ENCODE measurements around the gene TNS1. TPM values are rescaled to one million over a fixed set of nuclear protein-coding genes. Genes with fewer than 3 reads are reported as not detected.

TNS1 gene
- total RNA-seq, 2 donors from 2014 or later = 20.6 to 164 TPM

GRCh38 chr2:217940261-217941220 lies 62.3 kb downstream of the TNS1 start:
- no peak for DNase-seq
- no peaks in the 10 kb centered on the region for H3K36me3 ChIP-seq
- no peak for TF ChIP-seq CTCF (IDR thresholded peaks at IDR 0.05)
- H3K9ac ChIP-seq (ENCODE audit: low read depth in 2 of 2, low read length in 2 of 2) = peak overlapping the region; percentile 8 to 46
- H3K9me3 ChIP-seq = no peaks in the 10 kb centered on the region
- peak overlapping the region; percentile 29 for H3K4me3 ChIP-seq
- intact Hi-C loops (cut with DNase I) = no loop called here
- H3K27me3 ChIP-seq = no peaks in the 10 kb centered on the region
- peak overlapping the region; percentile 50 for H3K27ac ChIP-seq
- no peaks in the 10 kb centered on the region for H3K4me1 ChIP-seq

GRCh38 chr2:217939629-217940245 lies 63.1 kb downstream of the TNS1 start:
- DNase-seq = no peak
- intact Hi-C loops (cut with DNase I) = no loop called here
- Histone ChIP-seq H3K36me3 (no peaks in the 10 kb centered on the region), H3K27me3 (no peaks in the 10 kb centered on the region), H3K4me3 (peak overlapping the region; percentile 29), H3K9ac (ENCODE audit: low read depth in 2 of 2, low read length in 2 of 2) (peak overlapping the region in 1 of 2 donors; percentile 50), H3K27ac (peak overlapping the region; percentile 68), H3K9me3 (no peaks in the 10 kb centered on the region), H3K4me1 (no peaks in the 10 kb centered on the region)
- TF ChIP-seq CTCF (IDR thresholded peaks at IDR 0.05) = no peak

GRCh38 chr2:217939220-217939619 lies 63.6 kb downstream of the TNS1 start:
- Histone ChIP-seq H3K36me3 (no peaks in the 10 kb centered on the region), H3K4me3 (no peak overlapping the region), H3K27ac (peak overlapping the region; percentile 68), H3K27me3 (no peaks in the 10 kb centered on the region), H3K9me3 (no peaks in the 10 kb centered on the region), H3K4me1 (no peaks in the 10 kb centered on the region), H3K9ac (ENCODE audit: low read depth in 2 of 2, low read length in 2 of 2) (peak overlapping the region in 1 of 2 donors; percentile 24)
- DNase-seq = no peak
- intact Hi-C loops (cut with DNase I) = no loop called here
- TF ChIP-seq CTCF (IDR thresholded peaks at IDR 0.05) = no peak

GRCh38 chr2:217938036-217938435 lies 64.8 kb downstream of the TNS1 start:
- DNase-seq = no peak
- no peaks in the 10 kb centered on the region for H3K9me3 ChIP-seq
- peak overlapping the region in 1 of 2 donors; percentile 35 for H3K9ac ChIP-seq (ENCODE audit: low read depth in 2 of 2, low read length in 2 of 2)
- TF ChIP-seq CTCF (IDR thresholded peaks at IDR 0.05) = no peak
- intact Hi-C loops (cut with DNase I) = no loop called here
- no peaks in the 10 kb centered on the region for H3K36me3 ChIP-seq
- H3K4me1 ChIP-seq = no peaks in the 10 kb centered on the region
- peak overlapping the region; percentile 3 for H3K4me3 ChIP-seq
- H3K27me3 ChIP-seq = no peaks in the 10 kb centered on the region
- peak overlapping the region; percentile 68 for H3K27ac ChIP-seq

GRCh38 chr2:217937446-217937845 lies 65.3 kb downstream of the TNS1 start:
- Histone ChIP-seq H3K9me3 (no peaks in the 10 kb centered on the region), H3K36me3 (no peaks in the 10 kb centered on the region), H3K9ac (ENCODE audit: low read depth in 2 of 2, low read length in 2 of 2) (peak overlapping the region in 1 of 2 donors; percentile 35), H3K4me3 (no peak overlapping the region), H3K27me3 (no peaks in the 10 kb centered on the region), H3K27ac (peak overlapping the region; percentile 68), H3K4me1 (no peaks in the 10 kb centered on the region)
- intact Hi-C loops (cut with DNase I) = no loop called here
- no peak for TF ChIP-seq CTCF (IDR thresholded peaks at IDR 0.05)
- DNase-seq = no peak

Data from colonic mucosa (tissue), 4 donors.